OCI-LY1 (cell line): Measurements from ENCODE around the gene SLC16A4.
A peak's percentile ranks its signal among the peaks of the same experiment; 100 is the strongest.

Experiments
- H2AFZ ChIP-seq: fragments of 200-600 bp; sonication (generic), shearing (Covaris generic); 2 replicates; pipeline ENCODE4 v1.6.0; 2014; ENCODE audit warnings: antibody characterized with exemption, mild to moderate bottlenecking, low read length
- H3F3A ChIP-seq: fragments of 200-600 bp; sonication (generic), shearing (Covaris generic); 2 replicates; pipeline ENCODE4 v1.6.0; 2014; ENCODE audit warnings: mild to moderate bottlenecking, antibody characterized with exemption, low read length, moderate library complexity; ENCODE audit not compliant: insufficient read depth
- H3K27ac ChIP-seq: fragments of 200-600 bp; sonication (generic); 2 replicates; pipeline ENCODE4 v1.5.1; 2014; ENCODE audit warnings: low read length, mixed run types, mild to moderate bottlenecking, low read depth; ENCODE audit not compliant: poor library complexity, severe bottlenecking
- H3K27me3 ChIP-seq: fragments of 200-600 bp; sonication (generic); 2 replicates; pipeline ENCODE4 v1.6.0; 2014; ENCODE audit warnings: antibody characterized with exemption, mild to moderate bottlenecking, low read length, moderate library complexity; ENCODE audit not compliant: insufficient read depth
- H3K36me3 ChIP-seq: fragments of 200-600 bp; sonication (generic); 2 replicates; pipeline ENCODE4 v1.6.1; 2014; ENCODE audit warnings: mild to moderate bottlenecking, antibody characterized with exemption, low read length, moderate library complexity, mixed read lengths; ENCODE audit not compliant: insufficient read depth
- H3K4me1 ChIP-seq: fragments of 200-600 bp; sonication (generic); 2 replicates; pipeline ENCODE4 v1.5.1; 2014; ENCODE audit warnings: mild to moderate bottlenecking, low read length, moderate library complexity; ENCODE audit not compliant: insufficient read depth, severe bottlenecking
- H3K4me2 ChIP-seq: fragments of 200-600 bp; sonication (generic), shearing (Covaris generic); 2 replicates; pipeline ENCODE4 v1.6.1; 2014; ENCODE audit warnings: low read length
- H3K4me3 ChIP-seq: fragments of 200-600 bp; sonication (generic); 2 replicates; pipeline ENCODE4 v1.5.1; 2014; ENCODE audit warnings: low read length, low read depth, mild to moderate bottlenecking, mixed read lengths; ENCODE audit not compliant: poor library complexity, severe bottlenecking
- H3K79me2 ChIP-seq: fragments of 200-600 bp; shearing (Covaris generic); 2 replicates; pipeline ENCODE4 v1.6.1; 2016; ENCODE audit warnings: mixed run types, low read length, mixed read lengths; ENCODE audit not compliant: insufficient read depth
- H3K9ac ChIP-seq: fragments of 200-600 bp; sonication (generic), shearing (Covaris generic); 2 replicates; pipeline ENCODE4 v1.6.1; 2014; ENCODE audit warnings: mild to moderate bottlenecking, low read length, mixed read lengths
- H3K9me2 ChIP-seq: fragments of 200-600 bp; sonication (generic), shearing (Covaris generic); 2 replicates; pipeline ENCODE4 v1.6.1; 2014; ENCODE audit warnings: low read depth, mild to moderate bottlenecking, low read length, mixed read lengths
- H3K9me3 ChIP-seq: fragments of 200-600 bp; shearing (Covaris generic); 2 replicates; pipeline ENCODE4 v1.6.1; 2014; ENCODE audit warnings: low read length, mixed read lengths
- H4K20me1 ChIP-seq: fragments of 200-600 bp; sonication (generic), shearing (Covaris generic); 2 replicates; pipeline ENCODE4 v1.6.0; 2016; ENCODE audit warnings: mild to moderate bottlenecking, low read length; ENCODE audit not compliant: insufficient read depth
- CTCF ChIP-seq: fragments of 200-600 bp; sonication (generic), shearing (Covaris generic); IDR thresholded peaks from 2 replicates; pipeline ENCODE4 v1.5.1; 2017; ENCODE audit warnings: mild to moderate bottlenecking, antibody characterized with exemption, low read length, moderate library complexity, mixed read lengths
- EZH2 ChIP-seq: fragments of 200-600 bp; sonication (generic), shearing (Covaris generic); IDR thresholded peaks from 2 replicates; pipeline ENCODE4 v1.8.0; 2017; ENCODE audit warnings: borderline replicate concordance, mixed run types, mild to moderate bottlenecking, antibody characterized with exemption, low read length, moderate library complexity, mixed read lengths

The SLC16A4 gene

GRCh38 chr1:110387048-110387754 lies 3.6 kb downstream of the SLC16A4 start:
- Histone ChIP-seq H3F3A (no peaks in the 10 kb centered on the region), H3K36me3 (peaks cover 13% of the 10 kb centered on the region), H3K4me2 (no peak overlapping the region; the same call in 1 of the 2 replicates), H3K4me1 (peaks cover 80% of the 10 kb centered on the region), H3K9me2 (no peaks in the 10 kb centered on the region), H3K4me3 (no peak overlapping the region), H3K9ac (no peak overlapping the region), H3K9me3 (no peaks in the 10 kb centered on the region), H3K27me3 (no peaks in the 10 kb centered on the region), H2AFZ (no peak overlapping the region), H3K27ac (peak overlapping the region; percentile 85), H3K79me2 (no peaks in the 10 kb centered on the region), H4K20me1 (no peaks in the 10 kb centered on the region)
- no peak for TF ChIP-seq CTCF
- TF ChIP-seq EZH2, result no peak

GRCh38 chr1:110385369-110385768 lies 5.5 kb downstream of the SLC16A4 start:
- Histone ChIP-seq H3K9me2 (no peaks in the 10 kb centered on the region), H3K9me3 (no peaks in the 10 kb centered on the region), H3K9ac (no peak overlapping the region), H3K4me2 (peak overlapping the region; percentile 49), H3K4me1 (peaks cover 70% of the 10 kb centered on the region), H2AFZ (no peak overlapping the region), H3K4me3 (peak overlapping the region; percentile 9), H3K36me3 (peaks cover 13% of the 10 kb centered on the region), H3K27ac (peak overlapping the region; percentile 85), H3K79me2 (no peaks in the 10 kb centered on the region), H3K27me3 (no peaks in the 10 kb centered on the region), H4K20me1 (no peaks in the 10 kb centered on the region), H3F3A (0 out of 2 replicates have a peak, but pooled peaks cover 3% of the 10 kb centered on the region)
- no peak for TF ChIP-seq CTCF
- no peak for TF ChIP-seq EZH2

- Histone ChIP-seq H3K4me1 (peaks cover 69% of the 10 kb centered on the region), H3K36me3 (peaks cover 17% of the 10 kb centered on the region), H2AFZ (no peak overlapping the region), H3K9me3 (no peaks in the 10 kb centered on the region), H3F3A (0 out of 2 replicates have a peak, but pooled peaks cover 3% of the 10 kb centered on the region), H4K20me1 (no peaks in the 10 kb centered on the region), H3K27ac (peak overlapping the region; percentile 85), H3K9ac (no peak overlapping the region; the same call in 1 of the 2 replicates), H3K4me3 (peak overlapping the region; percentile 9), H3K4me2 (peak overlapping the region; percentile 49), H3K79me2 (no peaks in the 10 kb centered on the region), H3K9me2 (no peaks in the 10 kb centered on the region), H3K27me3 (no peaks in the 10 kb centered on the region)
- no peak for TF ChIP-seq CTCF
- no peak for TF ChIP-seq EZH2
Measured at GRCh38 chr1:110384581-110385321, 6.1 kb downstream of the SLC16A4 start.
